Transverse colon (tissue), 4 donors: ENCODE measurements around the gene ZFY. TPM values are rescaled to one million over a fixed set of nuclear protein-coding genes. Genes with fewer than 3 reads are reported as not detected.

Experiments
- DNase-seq: peaks from one replicate; pipeline ENCODE4 v3.0.0-alpha.2; 2019
- H3K27ac ChIP-seq, 4 donors: fragments of 200-600 bp; sonication (generic); 2 replicates each; pipeline ENCODE4 v1.5.1; 2016 to 2018; ENCODE audit warnings: inconsistent platforms in 4 of 4
- H3K27me3 ChIP-seq: fragments of 200-600 bp; sonication (generic); 2 replicates; pipeline ENCODE4 v1.5.1; 2017; ENCODE audit warnings: inconsistent platforms
- H3K36me3 ChIP-seq, 4 donors: fragments of 200-600 bp; sonication (generic); 2 replicates each; pipeline ENCODE4 v1.5.1; 2017 to 2019; ENCODE audit warnings: inconsistent platforms in 4 of 4
- H3K4me1 ChIP-seq, 4 donors: fragments of 200-600 bp; sonication (generic); 2 replicates each; pipeline ENCODE4 v1.5.1; 2017 to 2020; ENCODE audit warnings: inconsistent platforms in 4 of 4
- H3K4me3 ChIP-seq, 4 donors: fragments of 200-600 bp; sonication (generic); 1 replicate in 1 of 4; 2 replicates in 3 of 4; pipeline versions ENCODE4 v1.5.1 to v1.6.1; 2017 to 2019; ENCODE audit warnings: inconsistent platforms in 4 of 4
- H3K9me3 ChIP-seq, 2 donors: fragments of 200-600 bp; sonication (generic); 2 replicates each; pipeline ENCODE4 v1.5.1; 2017 to 2019; ENCODE audit warnings: inconsistent platforms in 2 of 2
- EP300 ChIP-seq: sonication (generic); formaldehyde crosslinking; IDR thresholded peaks from one replicate; pipeline ENCODE4 v1.6.1; 2017; ENCODE audit warnings: antibody characterized with exemption, low read depth
- POLR2A ChIP-seq: fragments of 450-650 bp; IDR thresholded peaks from one replicate; pipeline ENCODE4 v1.6.1; 2016; ENCODE audit warnings: antibody characterized with exemption, mild to moderate bottlenecking, moderate library complexity
- POLR2AphosphoS5 ChIP-seq, 3 donors: sonication (generic); formaldehyde crosslinking; IDR thresholded peaks; one replicate each; pipeline ENCODE4 v1.6.1; 2016; ENCODE audit warnings: antibody characterized with exemption in 3 of 3
- WGBS, 2 donors: methylation state at CpG; one replicate each; pipeline ENCODE4 v1.1.5; 2018; ENCODE audit warnings: low coverage in 1 of 2; 5-methylcytosine and 5-hydroxymethylcytosine counted together
- in situ Hi-C, 4 donors: fragments of 200-750 bp; cut with MboI; loops; one replicate each; pipeline versions ENCODE4 v1.15.0 to v1.15.1; 2017; ENCODE audit warnings: low sequenced_read_pairs in 3 of 4, low pct_ligation_motif_present in 1 of 4, low pct_unique_long_range_greater_than_20kb in 1 of 4
- intact Hi-C: fragments of 100-400 bp; cut with DNase I; formaldehyde crosslinking; loops from one replicate; pipeline ENCODE4 v1.15.1; 2023; ENCODE audit warnings: low total_unique reads
- total RNA-seq, 4 donors: library from RNA; depleted of rRNA; stranded (reverse); fragments of >200 nt; gene quantifications; one replicate each; pipeline ENCODE4 v1.1.0, GENCODE V29; 2016
- TF ChIP-seq, protein P1 (sequence below), 5 experiments: fragments of 200-600 bp in 3 of 5; fragments of 450-650 bp in 2 of 5; sonication (generic) in 3 of 5; IDR thresholded peaks; 1 replicate in 2 of 5; 2 replicates in 3 of 5; pipeline ENCODE4 v1.5.1; 2016 to 2017; ENCODE audit warnings: antibody characterized with exemption in 5 of 5, inconsistent platforms in 3 of 5, mild to moderate bottlenecking in 2 of 5, moderate library complexity in 1 of 5

Gene ZFY
- total RNA-seq, 4 donors from 2014 or later: 12.7 to 15.8 TPM; not detected in 2

DNA sequence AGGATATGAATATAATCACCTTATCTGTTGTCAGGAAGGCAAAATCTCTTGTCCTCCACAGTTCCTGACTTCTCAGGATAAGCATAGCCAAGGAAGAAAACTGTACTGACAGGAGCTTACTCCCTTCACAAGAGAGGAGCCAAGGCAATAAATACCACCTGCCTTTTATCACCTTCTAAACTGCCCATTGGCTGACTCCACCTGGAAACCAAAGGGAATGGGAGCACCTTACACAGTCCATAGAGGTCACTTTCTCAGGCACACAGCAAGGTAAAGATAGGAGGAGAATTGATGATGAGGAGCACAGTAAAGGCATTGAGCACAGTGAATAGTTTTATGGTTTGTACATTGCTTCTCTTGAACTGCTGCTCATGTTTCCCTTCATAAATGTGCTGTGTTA is 72.8 kb downstream of the ZFY start:
- Histone ChIP-seq H3K4me3 (no peak overlapping the region), H3K9me3 (no peaks in the 10 kb centered on the region), H3K27me3 (no peaks in the 10 kb centered on the region), H3K4me1 (peaks cover 0 to 64% (median 13%) of the 10 kb centered on the region in 4 donors), H3K27ac (peak overlapping the region in 2 of 4 donors; percentile 92 to 95), H3K36me3 (no peaks in the 10 kb centered on the region)
- in situ Hi-C loops (no loop called here), intact Hi-C loops (no loop called here)
- no peak for TF ChIP-seq POLR2AphosphoS5 (IDR thresholded peaks at IDR 0.05)
- no peak for TF ChIP-seq POLR2A
- TF ChIP-seq, protein P1, sequence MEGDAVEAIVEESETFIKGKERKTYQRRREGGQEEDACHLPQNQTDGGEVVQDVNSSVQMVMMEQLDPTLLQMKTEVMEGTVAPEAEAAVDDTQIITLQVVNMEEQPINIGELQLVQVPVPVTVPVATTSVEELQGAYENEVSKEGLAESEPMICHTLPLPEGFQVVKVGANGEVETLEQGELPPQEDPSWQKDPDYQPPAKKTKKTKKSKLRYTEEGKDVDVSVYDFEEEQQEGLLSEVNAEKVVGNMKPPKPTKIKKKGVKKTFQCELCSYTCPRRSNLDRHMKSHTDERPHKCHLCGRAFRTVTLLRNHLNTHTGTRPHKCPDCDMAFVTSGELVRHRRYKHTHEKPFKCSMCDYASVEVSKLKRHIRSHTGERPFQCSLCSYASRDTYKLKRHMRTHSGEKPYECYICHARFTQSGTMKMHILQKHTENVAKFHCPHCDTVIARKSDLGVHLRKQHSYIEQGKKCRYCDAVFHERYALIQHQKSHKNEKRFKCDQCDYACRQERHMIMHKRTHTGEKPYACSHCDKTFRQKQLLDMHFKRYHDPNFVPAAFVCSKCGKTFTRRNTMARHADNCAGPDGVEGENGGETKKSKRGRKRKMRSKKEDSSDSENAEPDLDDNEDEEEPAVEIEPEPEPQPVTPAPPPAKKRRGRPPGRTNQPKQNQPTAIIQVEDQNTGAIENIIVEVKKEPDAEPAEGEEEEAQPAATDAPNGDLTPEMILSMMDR (IDR thresholded peaks at IDR 0.05): no peak
- TF ChIP-seq EP300: no peak
- no peak for DNase-seq

DNA sequence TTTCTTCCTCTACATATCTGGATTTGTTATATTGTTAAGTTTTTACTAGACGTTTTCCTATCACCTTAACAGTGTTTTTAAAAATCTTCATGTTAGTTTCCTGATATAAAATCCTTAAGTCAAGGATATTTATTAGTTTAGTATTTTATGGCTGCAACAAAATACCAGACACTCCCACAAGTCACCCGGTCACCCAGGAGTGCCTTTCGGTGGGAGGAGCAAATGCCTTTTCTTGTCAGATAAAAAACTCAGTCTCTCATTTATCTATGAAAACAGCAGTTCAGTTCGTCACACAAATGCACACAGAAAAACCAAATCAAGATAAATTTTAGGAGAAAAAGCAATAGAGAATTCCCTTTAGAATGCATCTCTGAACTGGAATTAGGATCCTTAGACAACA is 77.0 kb downstream of the ZFY start:
- no peak for TF ChIP-seq EP300
- no peak for TF ChIP-seq POLR2AphosphoS5 (IDR thresholded peaks at IDR 0.05)
- TF ChIP-seq POLR2A: no peak
- Histone ChIP-seq H3K4me3 (no peak overlapping the region), H3K4me1 (peaks cover 0 to 52% (median 8%) of the 10 kb centered on the region in 4 donors), H3K27ac (peak overlapping the region in 2 of 4 donors; percentile 59 to 60), H3K27me3 (no peaks in the 10 kb centered on the region), H3K36me3 (no peaks in the 10 kb centered on the region), H3K9me3 (no peaks in the 10 kb centered on the region)
- 29% methylated on average over 3 of the region's 4 CpGs; no CpG with 5 or more reads in 1 of the 2 donors for WGBS, 2 donors
- intact Hi-C loops: no loop called here
- DNase-seq: no peak
- in situ Hi-C loops: no loop called here

DNA sequence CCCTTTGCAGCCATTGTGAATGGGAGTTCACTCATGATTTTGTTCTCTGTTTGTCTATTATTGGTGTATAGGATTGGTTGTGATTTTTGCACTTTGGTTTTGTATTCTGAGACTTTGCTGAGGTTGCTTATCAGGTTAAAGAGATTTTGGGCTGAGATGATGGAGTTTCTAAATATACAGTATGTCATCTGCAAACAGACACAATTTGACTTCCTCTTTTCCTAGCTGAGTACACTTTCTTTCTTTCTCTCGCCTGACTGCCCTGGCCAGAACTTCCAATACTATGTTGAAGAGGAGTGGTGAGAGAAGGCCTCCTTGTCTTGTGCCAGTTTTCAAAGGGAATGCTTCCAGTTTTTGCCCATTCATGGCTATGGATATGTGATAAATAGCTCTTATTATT is 81.4 kb downstream of the ZFY start:
- WGBS, 2 donors: no CpG with 5 or more reads among the region's 1 CpG
- no peak for DNase-seq
- in situ Hi-C loops (no loop called here), intact Hi-C loops (no loop called here)
- Histone ChIP-seq H3K27ac (no peak overlapping the region), H3K4me3 (no peak overlapping the region), H3K9me3 (no peaks in the 10 kb centered on the region), H3K4me1 (peaks cover 0 to 20% (median 0%) of the 10 kb centered on the region in 4 donors), H3K27me3 (no peaks in the 10 kb centered on the region), H3K36me3 (no peaks in the 10 kb centered on the region)
- TF ChIP-seq, protein P1 (IDR thresholded peaks at IDR 0.05): no peak
- no peak for TF ChIP-seq EP300
- TF ChIP-seq POLR2A: no peak
- TF ChIP-seq POLR2AphosphoS5 (IDR thresholded peaks at IDR 0.05): no peak

DNA sequence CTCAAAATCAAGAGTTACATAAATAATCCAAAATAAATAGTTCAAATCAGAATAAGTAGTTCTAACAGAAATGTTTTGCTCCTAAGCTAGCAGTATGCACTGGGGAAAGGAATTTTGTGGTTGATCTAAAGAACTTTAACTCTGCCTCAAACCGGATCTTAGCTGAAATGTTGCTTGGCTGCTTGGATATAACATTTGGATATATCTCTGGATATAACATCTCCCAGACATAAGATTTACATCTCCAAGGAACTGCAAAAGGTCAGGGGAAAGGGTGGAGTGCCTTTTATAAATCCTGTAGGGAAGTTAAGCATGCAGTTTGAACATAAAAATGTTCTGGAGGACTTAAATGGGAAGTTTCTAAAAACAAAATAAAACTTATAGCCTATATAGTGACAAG is 83.4 kb downstream of the ZFY start:
- Histone ChIP-seq H3K36me3 (no peaks in the 10 kb centered on the region), H3K4me1 (peaks cover 0 to 10% (median 0%) of the 10 kb centered on the region in 4 donors), H3K27ac (no peak overlapping the region), H3K4me3 (no peak overlapping the region), H3K9me3 (no peaks in the 10 kb centered on the region), H3K27me3 (no peaks in the 10 kb centered on the region)
- DNase-seq: no peak
- no peak for TF ChIP-seq POLR2A
- TF ChIP-seq EP300: no peak
- no peak for TF ChIP-seq POLR2AphosphoS5 (IDR thresholded peaks at IDR 0.05)
- TF ChIP-seq, protein P1 (IDR thresholded peaks at IDR 0.05): no peak
- intact Hi-C loops (no loop called here), in situ Hi-C loops (no loop called here)
- WGBS, 2 donors: no CpG with 5 or more reads among the region's 1 CpG

DNA sequence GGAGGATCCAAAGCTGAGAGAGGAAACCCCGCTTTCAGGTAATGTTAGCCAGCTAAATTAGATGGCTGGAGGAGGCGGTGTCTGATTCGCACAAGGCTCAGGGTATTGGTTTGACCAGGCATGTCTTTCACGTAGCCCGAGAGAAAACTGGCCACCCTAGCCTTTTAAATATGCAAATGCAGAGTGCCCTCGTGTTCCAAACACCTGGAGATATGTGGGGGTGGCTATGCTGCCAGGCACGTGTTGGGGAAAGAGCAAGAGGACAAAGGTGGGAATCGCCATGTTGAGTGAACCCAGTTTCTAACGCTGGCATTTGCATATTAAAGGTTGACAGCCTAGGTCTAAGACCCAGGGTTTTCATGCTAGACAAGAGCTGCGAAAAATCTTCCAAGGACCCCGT is 84.4 kb downstream of the ZFY start:
- H3K27me3 ChIP-seq: no peaks in the 10 kb centered on the region
- 100% methylated on average over 1 of the region's 11 CpGs; no CpG with 5 or more reads in 1 of the 2 donors for WGBS, 2 donors
- peaks cover 0 to 5% (median 0%) of the 10 kb centered on the region in 4 donors for H3K4me1 ChIP-seq
- TF ChIP-seq POLR2A: no peak
- TF ChIP-seq, protein P1 (IDR thresholded peaks at IDR 0.05): no peak
- TF ChIP-seq POLR2AphosphoS5 (IDR thresholded peaks at IDR 0.05): no peak
- no peak for TF ChIP-seq EP300
- no peak overlapping the region for H3K4me3 ChIP-seq
- H3K36me3 ChIP-seq: no peaks in the 10 kb centered on the region
- in situ Hi-C loops (no loop called here), intact Hi-C loops (no loop called here)
- H3K27ac ChIP-seq: no peak overlapping the region
- no peaks in the 10 kb centered on the region for H3K9me3 ChIP-seq
- DNase-seq: no peak
